ENCODE data around the gene RAD51B.
"Not testable (repeated sequence)": the region's sequence is repeated elsewhere in the genome, so short reads cannot be mapped to it uniquely, and the experiment has no call there.

The RAD51B gene

DNA sequence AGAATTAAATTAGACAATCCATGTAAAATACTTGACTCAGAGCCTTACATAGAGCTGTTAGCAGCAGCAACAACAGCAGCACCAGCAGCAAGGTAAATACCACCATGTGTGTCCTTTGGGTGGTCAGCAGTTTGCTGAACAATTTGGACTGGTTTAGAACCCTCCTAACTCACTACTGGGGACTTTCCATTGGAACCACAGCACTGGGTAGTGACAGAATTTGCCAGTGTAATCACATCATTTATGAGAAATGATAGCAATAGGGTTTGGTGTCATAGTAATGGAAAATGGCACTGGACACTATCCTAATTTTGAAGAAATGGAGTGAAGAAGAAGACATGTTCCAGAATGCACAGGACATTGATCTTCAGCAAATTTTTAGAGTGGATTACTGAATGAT, 392.8 kb downstream of the RAD51B start:
- DNase-seq (ENCODE audit: low read depth): no peak

DNA sequence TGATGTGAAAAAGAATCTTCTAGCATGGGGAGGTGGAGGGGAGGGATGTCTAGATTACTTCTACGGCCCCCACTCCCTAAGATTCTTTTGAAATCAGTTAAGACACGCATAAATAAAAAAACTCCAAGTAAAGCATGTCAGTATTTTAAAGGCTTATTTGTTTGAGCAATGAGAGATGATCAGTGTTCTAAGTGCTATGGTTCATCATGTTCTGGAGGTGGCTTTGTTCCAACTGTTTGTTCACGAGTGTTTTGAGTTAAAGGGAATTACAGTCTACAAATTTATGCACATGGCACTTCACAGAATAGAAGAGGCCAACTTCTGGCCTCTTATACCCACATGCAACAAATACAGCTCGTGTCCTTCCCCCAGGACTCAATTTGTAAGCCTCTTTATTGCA, 394.9 kb downstream of the RAD51B start:
- no peak for DNase-seq (ENCODE audit: low read depth)

DNA sequence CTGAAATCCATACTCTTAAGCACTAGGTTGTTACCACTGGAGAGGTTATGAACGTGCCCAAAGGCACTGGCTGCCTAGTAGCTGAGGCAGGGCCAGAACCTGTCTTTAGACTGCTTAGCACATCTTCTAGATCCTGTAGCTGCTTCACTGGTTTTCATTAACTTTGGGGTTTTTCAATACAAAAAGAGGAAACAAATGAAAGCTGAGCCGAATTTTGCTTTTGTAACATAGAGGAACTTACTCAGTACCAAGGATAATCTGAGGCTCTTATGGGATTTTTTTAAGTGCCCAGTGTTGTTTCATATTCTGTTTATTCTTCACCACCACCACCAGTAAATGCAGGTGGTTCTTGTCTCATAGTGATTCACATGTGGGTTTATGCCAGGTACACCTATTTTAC, 396.1 kb downstream of the RAD51B start:
- DNase-seq (ENCODE audit: low read depth): no peak

DNA sequence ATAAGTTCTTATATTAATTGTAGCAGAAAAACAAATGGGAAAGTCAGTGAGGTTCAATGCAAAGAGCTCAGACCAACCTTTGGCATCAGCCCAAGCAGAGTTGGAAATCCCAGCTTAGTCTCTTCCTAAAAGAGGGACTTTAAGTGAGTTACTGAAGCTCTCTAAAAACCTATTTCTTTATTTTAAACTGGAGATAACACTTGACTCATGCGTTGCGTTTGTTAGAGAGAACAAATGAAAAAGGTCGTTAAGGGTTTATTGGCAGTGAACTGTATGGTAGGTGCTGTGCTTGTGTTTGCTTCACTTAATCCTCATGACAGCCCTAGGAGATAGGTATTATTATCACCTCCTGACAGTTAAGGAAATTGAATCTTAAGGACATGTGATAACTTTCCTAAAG, 396.5 kb downstream of the RAD51B start:
- DNase-seq (ENCODE audit: low read depth): no peak

DNA sequence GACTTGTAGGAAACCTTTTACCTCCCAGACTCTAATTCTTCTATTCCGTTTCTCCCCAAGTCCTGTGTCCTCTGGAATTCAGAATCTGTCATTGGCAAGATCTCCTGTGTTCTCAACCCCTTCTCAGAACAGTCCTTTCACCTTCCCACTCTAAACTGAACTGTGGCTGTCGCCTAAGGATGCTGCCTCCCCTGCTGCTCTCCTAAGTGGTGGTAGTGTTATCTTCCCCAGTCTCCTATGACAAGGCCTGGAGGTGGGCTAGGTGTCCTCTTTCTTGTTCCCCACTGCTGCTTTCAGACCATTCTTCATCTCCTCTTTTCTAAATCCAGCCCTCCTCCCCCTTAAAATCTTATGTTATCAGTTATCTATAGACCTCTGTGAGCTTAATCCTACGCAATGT, 397.4 kb downstream of the RAD51B start:
- no peak for DNase-seq (ENCODE audit: low read depth)

DNA sequence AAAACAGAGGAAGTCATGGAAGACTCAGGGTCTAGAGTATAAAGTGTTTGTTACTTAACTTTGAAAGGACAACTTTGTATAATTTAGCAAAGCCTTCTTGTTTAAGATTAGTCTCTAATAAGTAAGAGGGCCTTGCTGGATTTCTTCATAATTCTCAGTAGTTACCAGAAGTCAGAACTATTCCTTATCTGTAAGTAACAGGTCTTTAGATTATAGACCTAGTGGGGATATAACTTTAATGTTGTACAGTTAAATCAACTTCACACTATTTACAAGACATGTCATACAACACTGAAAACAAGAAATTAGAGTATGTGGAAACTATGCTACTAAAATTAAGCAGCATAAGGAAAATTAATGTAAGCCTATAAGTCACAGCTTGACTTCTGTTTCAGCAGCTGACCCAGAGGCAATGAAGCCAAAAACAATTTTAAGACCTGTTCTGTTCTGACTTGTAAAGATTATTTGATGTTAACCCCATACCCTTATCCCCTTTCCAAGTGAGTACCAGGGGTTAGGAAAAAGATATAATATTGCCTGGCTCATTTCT, 398.3 kb downstream of the RAD51B start:
- no peak for DNase-seq (ENCODE audit: low read depth)

DNA sequence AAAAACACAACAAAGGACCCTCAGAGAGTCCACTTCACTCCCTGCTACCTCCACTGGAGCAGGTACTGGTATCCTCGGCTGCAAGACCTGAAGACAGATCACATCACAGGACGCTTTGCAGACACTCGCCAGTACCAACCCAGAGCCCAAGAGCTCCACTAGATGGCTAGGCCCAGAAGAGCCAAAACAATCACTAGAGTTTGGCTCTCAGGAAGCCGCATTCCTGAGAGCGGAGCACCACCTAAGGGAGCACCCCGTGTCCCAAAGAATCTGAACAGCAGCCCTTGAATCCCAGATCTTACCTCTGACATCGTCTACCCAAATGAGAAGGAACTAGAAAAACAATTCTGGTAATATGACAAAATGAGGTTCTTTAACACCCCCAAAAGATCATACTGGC, 399.8 kb downstream of the RAD51B start:
- DNase-seq (ENCODE audit: low read depth): no peak

DNA sequence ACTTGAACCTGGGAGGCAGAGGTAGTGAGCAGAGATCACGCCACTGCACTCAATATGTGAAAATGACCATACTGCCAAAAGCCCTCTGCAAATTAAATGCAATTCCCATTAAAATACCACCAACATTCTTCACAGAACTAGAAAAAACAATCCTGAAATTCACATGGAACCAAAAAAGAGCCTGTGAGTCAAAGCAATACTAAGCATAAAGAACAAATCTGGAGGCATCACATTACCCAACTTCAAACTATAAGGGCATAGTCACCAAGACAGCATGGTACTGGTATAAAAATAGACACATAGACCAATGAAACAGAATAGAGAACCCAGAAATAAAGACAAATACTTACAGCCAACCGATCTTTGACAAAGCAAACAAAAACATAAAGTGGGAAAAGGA, 401.5 kb downstream of the RAD51B start:
- DNase-seq (ENCODE audit: low read depth): not testable (repeated sequence)

DNA sequence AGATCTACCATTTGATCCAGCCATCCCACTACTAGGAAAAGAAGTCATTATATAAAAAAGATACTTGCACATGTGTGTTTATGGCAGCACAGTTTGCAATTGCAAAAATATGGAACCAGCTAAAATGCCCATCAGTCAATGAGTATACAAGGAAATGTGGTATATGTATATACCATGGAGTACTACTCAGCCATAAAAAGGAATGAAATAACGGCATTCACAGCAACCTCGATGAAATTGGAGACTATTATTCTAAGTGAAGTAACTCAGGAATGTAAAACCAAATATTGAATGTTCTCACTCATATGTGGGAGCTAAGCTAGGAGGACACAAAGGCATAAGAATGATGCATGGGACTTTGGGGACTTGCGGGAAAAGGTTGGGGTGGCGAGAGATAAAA, 402.6 kb downstream of the RAD51B start:
- no peak for DNase-seq (ENCODE audit: low read depth)

DNA sequence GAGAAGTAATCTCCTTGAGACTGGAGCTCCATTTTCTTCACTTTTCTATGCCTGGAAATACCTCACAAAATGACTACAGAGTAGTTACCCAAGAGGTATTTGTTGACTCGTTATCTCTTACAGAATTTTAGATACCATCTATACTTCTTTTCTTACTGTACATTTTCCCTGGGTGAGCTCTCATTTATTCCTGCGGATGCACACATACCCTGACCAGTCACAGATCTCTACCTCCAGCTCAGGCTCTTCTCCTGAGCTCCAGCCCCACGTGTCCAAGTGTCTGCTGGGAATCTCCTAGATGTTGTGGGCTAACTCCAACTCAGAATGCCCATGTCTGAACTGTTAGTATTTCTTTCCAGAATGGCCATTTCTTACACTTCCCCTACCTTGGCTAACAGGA, 403.1 kb downstream of the RAD51B start:
- DNase-seq (ENCODE audit: low read depth): no peak

DNA sequence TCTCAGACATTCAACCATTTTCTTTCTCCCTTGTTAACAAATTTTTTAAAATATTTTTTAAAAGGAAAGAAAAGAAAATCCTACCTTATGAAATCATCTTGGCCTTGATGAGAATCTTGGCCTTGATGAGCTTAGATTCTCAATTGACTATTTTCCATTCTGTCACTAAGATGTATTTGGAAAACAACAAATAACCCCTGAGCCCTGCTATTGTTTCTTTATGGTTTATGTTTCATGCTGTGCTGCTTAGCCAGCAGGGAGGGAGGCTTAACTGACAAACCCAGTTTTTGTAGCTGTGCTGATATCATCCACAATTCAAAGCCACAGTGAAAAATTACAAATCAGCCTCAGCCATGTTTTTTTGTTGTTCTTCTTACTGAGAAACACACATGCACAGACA, 404.1 kb downstream of the RAD51B start:
- DNase-seq (ENCODE audit: low read depth): no peak

DNA sequence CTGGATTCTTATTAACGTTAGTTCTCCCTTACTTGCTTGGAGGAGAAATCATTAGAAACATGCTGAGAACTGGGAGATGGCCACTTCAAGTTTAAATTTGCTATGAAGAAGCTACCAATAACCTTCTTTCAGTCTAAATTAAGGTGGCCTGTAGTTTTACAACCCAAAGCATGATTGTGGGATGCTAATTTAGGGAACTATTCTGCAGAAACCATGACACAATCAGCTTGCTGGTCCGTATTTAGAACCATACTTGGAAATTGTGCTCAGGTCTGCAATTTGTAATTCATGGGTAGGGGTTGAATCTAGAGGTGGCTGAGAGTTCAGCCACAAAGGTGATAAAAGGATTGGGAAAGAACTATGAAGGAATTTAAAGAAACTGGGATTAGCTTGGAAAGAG, 405.7 kb downstream of the RAD51B start:
- DNase-seq (ENCODE audit: low read depth): no peak

DNA sequence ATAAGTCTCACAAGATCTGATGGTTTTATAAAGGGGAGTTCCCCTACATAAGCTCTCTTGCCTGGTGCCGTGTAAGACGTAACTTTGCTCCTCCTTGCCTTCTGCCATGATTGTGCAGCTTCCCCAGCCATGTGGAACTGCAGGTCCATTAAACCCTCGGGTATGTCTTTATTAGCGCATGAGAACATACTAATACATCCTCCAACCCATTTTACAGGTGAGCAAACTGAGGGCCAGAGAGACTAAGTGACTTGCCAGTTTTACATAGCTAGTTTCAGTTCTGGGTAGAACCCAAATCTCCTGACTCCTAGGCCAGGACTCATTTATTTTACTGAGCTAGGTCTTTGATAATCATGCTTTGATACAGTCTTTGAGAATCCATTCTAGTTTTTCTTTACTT, 406.9 kb downstream of the RAD51B start:
- no peak for DNase-seq (ENCODE audit: low read depth)

DNA sequence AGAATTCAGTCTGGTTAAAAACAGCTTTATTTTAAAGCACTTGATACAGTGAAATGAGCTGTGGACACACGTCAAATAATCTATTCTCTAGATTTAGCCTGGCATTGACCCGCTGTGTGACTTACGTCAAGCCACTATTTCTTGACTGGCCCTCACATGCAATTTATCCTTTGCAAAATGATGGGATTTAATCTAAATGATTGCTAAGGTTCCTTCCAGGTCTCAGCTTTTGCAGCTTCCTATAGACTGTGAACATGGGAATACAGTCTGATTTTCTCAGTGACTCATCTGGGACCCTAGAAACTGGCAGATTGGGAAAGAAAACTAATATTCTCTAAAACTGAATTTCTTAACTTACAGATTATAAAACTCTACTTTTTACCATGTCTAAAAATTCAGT, 409.1 kb downstream of the RAD51B start:
- no peak for DNase-seq (ENCODE audit: low read depth)

DNA sequence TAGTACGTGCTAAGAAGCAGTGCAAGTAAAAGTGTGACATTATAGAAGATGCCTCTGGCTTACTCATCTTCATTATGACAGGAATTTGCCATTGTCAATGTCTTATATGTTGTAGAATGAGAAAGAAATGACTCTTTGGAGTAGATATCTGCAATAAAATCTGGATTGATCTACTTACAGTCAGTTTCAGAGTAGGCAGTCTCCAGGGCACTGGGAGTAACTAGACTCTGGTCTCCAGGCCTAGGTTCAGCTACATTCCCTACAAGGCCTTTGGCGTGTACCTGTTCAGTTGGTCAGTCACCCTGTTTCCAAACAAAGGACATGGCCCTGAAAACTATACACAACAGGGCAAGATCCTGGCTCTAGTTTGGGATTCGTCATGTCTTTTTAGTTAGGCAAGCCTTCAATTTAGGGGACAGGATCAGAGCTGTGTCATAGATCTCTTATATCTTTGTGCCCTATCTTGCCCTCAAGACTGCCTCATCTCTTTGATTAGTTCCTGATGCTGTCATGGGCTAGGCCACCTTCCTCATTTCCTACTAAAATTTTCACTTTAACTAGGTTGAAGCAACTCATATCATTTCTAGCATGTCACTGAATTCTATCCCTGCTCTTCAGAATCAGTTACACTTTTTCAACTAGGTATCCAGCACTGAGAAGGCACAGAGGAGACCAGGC, 410.0 kb downstream of the RAD51B start:
- DNase-seq (ENCODE audit: low read depth): no peak

DNA sequence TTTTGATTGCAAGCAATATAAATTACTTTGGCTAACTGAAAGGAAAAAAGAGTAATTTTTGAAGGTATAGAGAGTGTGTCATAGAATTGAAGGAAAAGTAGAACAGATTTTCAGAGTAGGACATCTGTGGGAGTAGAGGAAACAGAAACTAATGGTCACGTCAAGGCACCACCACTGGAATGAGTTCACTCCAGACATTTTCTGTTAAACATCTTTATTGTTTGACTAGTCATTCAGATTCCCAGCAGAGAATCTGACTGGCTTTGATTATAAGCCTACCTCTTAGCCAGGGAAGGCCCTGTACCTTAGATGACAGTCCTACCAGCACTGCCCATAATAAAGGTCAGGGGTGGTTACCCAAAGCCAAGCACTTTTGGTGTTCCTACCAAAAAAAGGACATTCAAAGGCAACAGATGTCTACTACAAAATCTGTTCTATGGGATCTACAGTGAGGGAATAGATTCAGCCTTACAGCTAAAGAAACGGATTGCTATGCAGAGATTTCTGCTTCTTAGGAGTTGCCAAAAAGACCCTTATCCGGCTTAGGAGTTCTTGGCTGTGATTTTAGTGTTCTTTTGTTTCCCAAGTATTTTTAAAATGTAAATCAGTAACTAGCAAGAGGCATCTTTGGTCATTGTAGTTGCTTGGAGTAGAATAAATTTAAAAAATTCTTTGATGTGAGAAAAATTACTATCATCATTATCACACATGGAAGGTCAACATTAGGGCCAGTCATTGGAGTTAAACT, 410.8 kb downstream of the RAD51B start:
- DNase-seq (ENCODE audit: low read depth): no peak

DNA sequence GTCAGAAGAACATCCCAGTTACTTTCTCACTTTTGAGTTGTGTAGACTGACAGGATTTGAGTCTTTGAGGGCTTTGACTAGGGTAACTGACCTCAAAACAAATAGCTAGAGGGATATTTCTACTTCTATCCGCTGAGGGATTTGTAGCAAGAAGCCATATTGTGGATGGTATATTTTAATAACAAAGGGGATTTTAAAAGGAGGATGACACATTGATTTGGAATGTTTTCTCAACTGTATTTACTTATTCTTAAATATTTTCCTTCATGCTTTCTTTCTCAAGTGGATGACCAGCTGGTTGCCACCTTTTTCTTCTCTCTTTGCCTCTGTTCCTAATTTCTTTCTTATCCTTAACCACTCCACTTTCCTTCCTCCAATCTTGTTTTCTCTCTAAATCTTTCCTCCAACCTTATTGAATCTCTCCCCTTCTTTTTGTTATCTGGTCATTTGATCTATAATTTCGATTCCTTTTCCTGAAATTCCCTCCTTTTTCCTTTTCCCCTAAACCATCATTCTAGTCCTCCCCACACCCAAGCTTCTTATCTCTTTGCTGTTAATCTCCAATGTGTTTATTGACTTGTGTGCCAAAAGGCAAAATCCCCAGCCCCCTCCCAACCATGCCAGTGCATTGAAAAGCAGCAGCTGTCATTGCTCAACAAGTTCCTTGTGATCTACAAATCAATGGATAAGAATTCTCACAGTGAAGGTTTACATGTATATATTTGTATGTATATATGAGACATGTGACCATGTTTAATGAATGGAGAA, 411.6 kb downstream of the RAD51B start:
- DNase-seq (ENCODE audit: low read depth): no peak

DNA sequence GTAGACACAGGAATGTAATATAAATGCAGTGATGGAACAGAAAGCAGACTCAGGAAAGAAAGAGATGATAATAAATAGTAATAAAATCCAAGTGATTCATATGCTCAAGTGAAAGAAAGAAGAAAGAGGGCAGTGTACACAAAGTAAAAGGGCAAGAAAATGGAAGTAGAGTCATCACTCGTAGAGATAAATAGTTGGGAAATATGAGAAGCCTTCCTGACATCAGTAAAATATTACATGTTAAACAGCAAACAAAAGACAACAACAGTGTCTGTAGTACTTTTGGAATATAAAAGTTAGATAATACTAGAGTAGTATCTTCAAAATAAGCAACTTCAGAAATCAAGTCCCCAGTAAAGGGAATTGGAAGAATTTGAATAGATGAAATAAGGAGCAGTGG, 412.3 kb downstream of the RAD51B start:
- DNase-seq (ENCODE audit: low read depth): no peak

DNA sequence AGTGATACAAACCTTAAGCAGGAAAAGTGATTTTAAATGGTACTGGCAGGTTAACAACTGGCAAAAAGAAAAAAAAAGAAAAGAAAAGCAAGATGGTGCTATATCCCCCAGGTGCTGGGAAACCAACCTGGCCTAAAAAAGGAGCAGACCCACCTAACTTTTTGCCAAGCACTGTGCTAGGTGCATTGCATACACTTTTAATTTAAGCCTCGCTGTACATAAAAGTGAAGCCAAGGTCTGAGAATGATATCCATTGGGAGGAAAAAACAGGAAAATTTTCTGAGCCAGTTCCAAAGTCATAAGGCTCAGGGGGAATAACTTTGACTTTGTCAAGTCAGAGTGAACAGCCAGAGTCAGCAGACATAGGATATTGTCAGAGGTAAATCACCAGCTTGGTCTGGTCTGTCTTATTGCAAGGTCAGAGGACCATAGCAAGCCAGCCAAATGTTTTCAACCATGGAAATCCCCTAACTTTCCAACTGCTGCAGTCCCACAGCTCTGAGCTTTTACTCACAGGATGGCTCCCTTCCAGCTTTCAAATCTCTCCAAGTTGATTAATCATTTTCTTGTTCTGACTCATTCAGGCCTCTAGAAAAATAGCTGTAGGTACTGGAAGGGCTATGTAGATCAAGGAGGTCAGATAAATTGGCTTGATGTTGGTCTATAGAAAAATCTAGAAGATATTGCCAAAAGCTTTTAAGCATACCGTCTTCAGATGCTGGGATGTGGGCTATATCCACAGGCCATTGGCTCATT, 412.9 kb downstream of the RAD51B start:
- peak; percentile 99 for DNase-seq (ENCODE audit: low read depth)

DNA sequence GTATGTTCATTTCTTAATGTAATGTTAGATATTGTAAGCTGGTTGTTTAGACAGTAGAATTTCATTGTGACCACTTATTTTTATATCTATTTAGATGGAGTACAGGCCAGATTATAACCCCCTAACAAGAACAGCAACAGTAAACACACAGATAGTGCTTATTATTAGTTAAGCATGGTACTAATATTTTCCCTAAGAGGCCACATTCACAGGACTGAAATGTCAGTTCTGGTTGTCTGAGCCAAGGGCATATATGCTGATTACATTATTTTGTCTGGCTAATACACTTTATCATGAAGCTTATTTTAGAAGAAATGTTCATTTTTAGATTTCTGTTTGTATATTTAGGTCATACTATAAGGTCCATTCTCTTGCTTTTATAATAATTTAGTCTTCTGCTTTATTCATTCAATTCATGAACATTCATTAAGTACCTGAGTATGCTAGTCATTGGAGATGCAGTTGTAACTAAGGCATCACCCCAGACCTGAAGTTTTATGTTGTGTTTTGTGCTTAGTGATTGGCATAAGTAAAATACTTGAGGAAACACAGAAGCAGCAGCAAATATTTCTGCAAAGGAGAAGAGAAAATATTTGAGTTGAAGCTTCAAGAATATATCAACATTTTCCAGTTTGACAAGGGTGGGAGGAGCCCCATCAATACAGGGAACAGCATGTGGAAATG, 413.7 kb downstream of the RAD51B start:
- no peak for DNase-seq (ENCODE audit: low read depth)

DNA sequence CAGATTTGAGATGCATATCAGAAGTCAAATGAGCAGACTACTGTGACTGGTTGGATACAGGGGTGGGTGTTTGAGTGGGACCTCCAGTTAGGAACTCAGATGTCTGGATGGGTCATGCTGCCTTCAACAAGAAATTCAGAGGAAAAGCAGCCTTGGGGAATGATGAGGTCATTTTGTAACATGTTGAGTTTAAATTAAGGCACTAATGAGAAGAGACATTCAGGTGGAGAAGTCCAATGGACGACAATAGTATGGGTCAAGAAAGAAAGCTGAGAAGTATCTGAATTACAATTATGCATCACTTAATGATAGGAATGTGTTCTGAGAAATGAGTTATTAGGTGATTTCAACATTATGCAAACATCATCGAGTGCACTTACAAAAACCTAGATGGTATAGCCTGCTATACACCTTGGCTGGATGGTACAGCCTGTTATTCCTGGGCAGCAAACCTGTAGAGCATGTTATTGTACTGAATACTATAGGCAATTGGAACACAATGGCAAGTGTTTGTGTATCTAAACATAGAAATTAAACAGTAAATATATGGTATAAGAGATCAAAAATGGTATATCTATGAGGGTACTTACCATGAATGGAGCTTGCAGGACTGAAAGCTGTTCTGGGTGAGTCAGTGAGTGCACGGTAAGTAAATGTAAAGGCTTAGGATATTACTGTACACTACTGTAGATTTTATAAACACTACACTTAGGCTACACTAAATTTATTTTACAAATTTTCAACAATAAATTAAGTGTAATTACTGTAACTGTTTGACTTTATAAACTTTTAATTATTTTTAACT, 414.7 kb downstream of the RAD51B start:
- DNase-seq (ENCODE audit: low read depth): no peak
